Esophagus squamous epithelium (tissue), 5 donors: ENCODE results near the gene BEND6. TPM values are rescaled to one million over a fixed set of nuclear protein-coding genes. Genes with fewer than 3 reads are reported as not detected.

Experiments
- DNase-seq: peaks from one replicate; lab custom pipeline; 2025; lab: John Stamatoyannopoulos, UW
- H3K27ac ChIP-seq, 4 donors: fragments of 200-600 bp; sonication (generic); one replicate each; pipeline ENCODE4 v1.5.1; 2016 to 2019; ENCODE audit warnings: mild to moderate bottlenecking in 1 of 4
- H3K27me3 ChIP-seq, 4 donors: fragments of 200-600 bp; sonication (generic); 1 replicate in 3 of 4; 2 replicates in 1 of 4; pipeline versions ENCODE4 v1.5.1 to v1.6.0; 2017 to 2021; ENCODE audit warnings: antibody characterized with exemption in 1 of 4
- H3K36me3 ChIP-seq, 3 donors: fragments of 200-600 bp; sonication (generic); one replicate each; pipeline ENCODE4 v1.5.1; 2016 to 2019
- H3K4me1 ChIP-seq, 3 donors: fragments of 200-600 bp; sonication (generic); one replicate each; pipeline ENCODE4 v1.5.1; 2017 to 2019
- H3K4me3 ChIP-seq, 4 donors: fragments of 200-600 bp; sonication (generic); 1 replicate in 3 of 4; 2 replicates in 1 of 4; pipeline ENCODE4 v1.5.1; 2016 to 2019; ENCODE audit warnings: mild to moderate bottlenecking in 2 of 4, moderate library complexity in 1 of 4
- H3K9me3 ChIP-seq, 3 donors: fragments of 200-600 bp; sonication (generic); one replicate each; pipeline ENCODE4 v1.5.1; 2016 to 2019
- POLR2A ChIP-seq, 4 donors: fragments of 450-650 bp; IDR thresholded peaks; one replicate each; pipeline ENCODE4 v1.6.1; 2017; ENCODE audit warnings: antibody characterized with exemption in 4 of 4, mild to moderate bottlenecking in 4 of 4, moderate library complexity in 3 of 4
- WGBS, 2 donors: methylation state at CpG; one replicate each; pipeline ENCODE4 v1.1.5; 2018; 5-methylcytosine and 5-hydroxymethylcytosine counted together
- intact Hi-C: fragments of 100-400 bp; cut with DNase I; formaldehyde crosslinking; loops from one replicate; pipeline ENCODE4 v1.15.0; 2022
- total RNA-seq, 4 donors: library from RNA; depleted of rRNA; stranded (reverse); fragments of >200 nt; gene quantifications; one replicate each; pipeline ENCODE4 v1.1.0, GENCODE V29; 2016
- TF ChIP-seq, protein P1 (sequence below), 6 experiments: fragments of 450-650 bp in 4 of 6; fragments of 200-600 bp in 2 of 6; sonication (generic) in 2 of 6; IDR thresholded peaks; one replicate each; pipeline ENCODE4 v1.5.1; 2016 to 2019; ENCODE audit warnings: antibody characterized with exemption in 6 of 6, mild to moderate bottlenecking in 4 of 6, moderate library complexity in 4 of 6
- donor health status: DM: yes; HTN: yes; CAD: no.

Gene BEND6
- total RNA-seq, 4 donors from 2014 or later: 0.57 to 2.4 (median 1.1) TPM; not detected in 1

DNA sequence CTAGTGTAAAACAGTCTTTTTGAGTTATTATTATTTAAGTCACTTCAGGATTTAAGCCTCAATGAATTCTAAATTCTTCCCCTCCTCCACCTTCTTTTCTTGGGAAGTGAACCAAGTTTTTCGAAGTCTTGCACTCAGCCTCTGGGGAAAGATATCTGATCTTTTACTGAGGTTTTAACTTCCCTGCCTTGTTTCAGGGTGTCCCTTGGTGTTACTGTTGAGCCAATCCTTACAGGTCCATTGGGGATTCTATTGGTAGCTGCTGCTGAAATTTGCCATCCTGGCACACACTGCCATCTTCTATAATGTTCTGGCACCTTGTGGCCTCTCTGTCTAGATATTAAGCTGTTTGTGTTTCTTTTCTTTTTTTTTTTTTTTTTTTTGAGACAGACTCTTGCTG, 31.7 kb downstream of the BEND6 start:
- Histone ChIP-seq H3K4me3 (no peak overlapping the region), H3K36me3 (no peaks in the 10 kb centered on the region), H3K4me1 (no peaks in the 10 kb centered on the region), H3K9me3 (no peaks in the 10 kb centered on the region), H3K27ac (no peak overlapping the region), H3K27me3 (no peaks in the 10 kb centered on the region)
- intact Hi-C loops: no loop called here
- WGBS, 2 donors: 63 to 70% methylated on average over 1 of the region's 1 CpG
- no peak for DNase-seq
- TF ChIP-seq POLR2A (IDR thresholded peaks at IDR 0.05): no peak
- TF ChIP-seq, protein P1, sequence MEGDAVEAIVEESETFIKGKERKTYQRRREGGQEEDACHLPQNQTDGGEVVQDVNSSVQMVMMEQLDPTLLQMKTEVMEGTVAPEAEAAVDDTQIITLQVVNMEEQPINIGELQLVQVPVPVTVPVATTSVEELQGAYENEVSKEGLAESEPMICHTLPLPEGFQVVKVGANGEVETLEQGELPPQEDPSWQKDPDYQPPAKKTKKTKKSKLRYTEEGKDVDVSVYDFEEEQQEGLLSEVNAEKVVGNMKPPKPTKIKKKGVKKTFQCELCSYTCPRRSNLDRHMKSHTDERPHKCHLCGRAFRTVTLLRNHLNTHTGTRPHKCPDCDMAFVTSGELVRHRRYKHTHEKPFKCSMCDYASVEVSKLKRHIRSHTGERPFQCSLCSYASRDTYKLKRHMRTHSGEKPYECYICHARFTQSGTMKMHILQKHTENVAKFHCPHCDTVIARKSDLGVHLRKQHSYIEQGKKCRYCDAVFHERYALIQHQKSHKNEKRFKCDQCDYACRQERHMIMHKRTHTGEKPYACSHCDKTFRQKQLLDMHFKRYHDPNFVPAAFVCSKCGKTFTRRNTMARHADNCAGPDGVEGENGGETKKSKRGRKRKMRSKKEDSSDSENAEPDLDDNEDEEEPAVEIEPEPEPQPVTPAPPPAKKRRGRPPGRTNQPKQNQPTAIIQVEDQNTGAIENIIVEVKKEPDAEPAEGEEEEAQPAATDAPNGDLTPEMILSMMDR (IDR thresholded peaks at IDR 0.05): no peak

DNA sequence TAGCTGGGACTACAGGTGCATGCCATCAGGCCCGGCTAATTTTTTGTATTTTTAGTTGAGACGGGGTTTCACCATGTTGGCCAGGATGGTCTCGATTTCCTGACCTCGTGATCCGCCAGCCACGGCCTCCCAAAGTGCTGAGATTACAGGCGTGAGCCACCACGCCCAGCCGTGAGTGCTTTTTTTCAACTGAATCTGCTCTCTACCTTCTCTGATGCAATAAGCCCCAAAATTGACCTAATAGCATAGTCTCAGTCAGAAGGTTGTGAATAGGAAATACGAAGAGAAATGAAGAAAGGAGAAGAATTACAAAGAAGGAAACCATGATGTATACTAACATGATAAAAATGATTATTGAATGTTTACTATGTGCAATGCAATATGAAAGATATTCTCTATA, 33.2 kb downstream of the BEND6 start:
- no peaks in the 10 kb centered on the region for H3K9me3 ChIP-seq
- no peaks in the 10 kb centered on the region for H3K27me3 ChIP-seq
- no peak for DNase-seq
- WGBS, 2 donors: 87 to 90% methylated on average over 7 to 10 of the region's 10 CpGs
- intact Hi-C loops: no loop called here
- H3K27ac ChIP-seq: no peak overlapping the region
- H3K4me3 ChIP-seq: no peak overlapping the region
- no peaks in the 10 kb centered on the region for H3K36me3 ChIP-seq
- TF ChIP-seq, protein P1 (IDR thresholded peaks at IDR 0.05): no peak
- no peak for TF ChIP-seq POLR2A (IDR thresholded peaks at IDR 0.05)
- no peaks in the 10 kb centered on the region for H3K4me1 ChIP-seq

DNA sequence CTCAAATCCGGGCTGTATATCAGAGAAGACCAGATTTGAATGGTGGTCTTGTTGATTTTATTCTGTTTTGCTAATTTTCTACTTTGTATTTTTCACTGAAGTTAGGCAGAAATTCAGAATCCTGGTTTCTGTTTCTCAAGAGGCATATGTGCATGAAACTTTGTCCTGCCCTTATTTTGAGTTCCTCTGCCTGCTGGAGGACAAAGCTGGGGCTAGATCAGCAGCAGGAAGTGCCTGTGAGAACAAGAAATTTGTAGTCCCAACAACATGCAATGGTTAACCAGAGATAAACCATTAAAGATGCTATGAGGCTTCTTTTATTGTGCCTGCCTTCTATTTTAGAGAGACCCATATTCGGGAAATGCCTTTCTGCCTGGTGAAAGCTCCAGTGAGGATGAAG, 37.1 kb downstream of the BEND6 start:
- H3K4me3 ChIP-seq: no peak overlapping the region
- no peaks in the 10 kb centered on the region for H3K27me3 ChIP-seq
- H3K27ac ChIP-seq: no peak overlapping the region
- no peak for DNase-seq
- TF ChIP-seq, protein P1 (IDR thresholded peaks at IDR 0.05): no peak
- no peak for TF ChIP-seq POLR2A (IDR thresholded peaks at IDR 0.05)
- H3K36me3 ChIP-seq: no peaks in the 10 kb centered on the region
- H3K4me1 ChIP-seq: no peaks in the 10 kb centered on the region
- 53 to 69% methylated on average over 2 of the region's 2 CpGs for WGBS, 2 donors
- intact Hi-C loops: no loop called here
- H3K9me3 ChIP-seq: no peaks in the 10 kb centered on the region

DNA sequence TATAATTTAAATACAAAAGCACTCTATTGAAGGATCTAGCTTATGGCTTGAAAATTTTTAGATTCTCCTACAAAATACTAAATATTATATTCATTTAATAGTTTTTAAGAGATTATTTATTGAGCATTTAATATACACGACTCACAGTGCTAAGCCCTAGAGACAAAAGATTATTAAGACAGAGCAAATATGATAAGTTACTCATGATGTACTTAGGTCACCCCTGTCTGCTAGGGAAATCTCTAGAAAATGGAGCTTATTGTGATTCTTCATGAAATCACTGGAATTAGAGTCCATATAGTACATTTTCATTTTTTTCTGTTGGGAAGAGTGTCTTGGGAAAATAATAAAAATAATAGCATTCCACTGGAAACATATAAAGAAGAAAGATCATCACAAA, 37.8 kb downstream of the BEND6 start:
- H3K27ac ChIP-seq: no peak overlapping the region
- WGBS, 2 donors: 67 to 86% methylated on average over 1 of the region's 1 CpG
- H3K27me3 ChIP-seq: no peaks in the 10 kb centered on the region
- no peak for TF ChIP-seq POLR2A (IDR thresholded peaks at IDR 0.05)
- TF ChIP-seq, protein P1 (IDR thresholded peaks at IDR 0.05): no peak
- intact Hi-C loops: no loop called here
- H3K36me3 ChIP-seq: no peaks in the 10 kb centered on the region
- H3K4me1 ChIP-seq: no peaks in the 10 kb centered on the region
- H3K9me3 ChIP-seq: peaks cover 0 to 3% (median 2%) of the 10 kb centered on the region in 3 donors
- no peak overlapping the region for H3K4me3 ChIP-seq
- DNase-seq: no peak

DNA sequence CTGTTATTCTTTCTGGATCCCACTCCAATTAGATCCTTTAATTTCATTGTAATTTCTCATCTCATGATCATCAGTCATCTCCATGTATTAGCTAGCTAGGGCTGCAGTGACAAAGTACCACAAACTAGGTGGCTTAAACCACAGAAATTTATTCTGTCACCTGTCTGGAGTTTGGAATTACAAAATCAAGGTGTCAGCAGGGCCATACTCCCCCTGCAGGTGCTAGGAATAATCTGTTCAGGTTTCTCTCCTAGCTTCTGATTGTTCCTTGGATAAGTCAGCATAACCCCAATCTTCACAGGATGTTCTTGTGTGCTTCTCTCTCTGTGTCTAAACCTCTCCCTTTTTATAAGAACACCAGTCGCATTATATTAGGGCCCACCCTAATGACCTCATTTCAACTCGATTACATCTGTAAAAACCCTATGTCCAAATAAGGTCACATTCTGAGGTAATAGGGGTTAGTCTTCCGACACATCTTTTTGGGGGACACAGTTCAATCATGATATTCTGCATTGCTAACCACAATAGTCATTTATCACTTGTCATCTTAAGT, 40.5 kb downstream of the BEND6 start:
- H3K27me3 ChIP-seq: no peaks in the 10 kb centered on the region
- H3K4me3 ChIP-seq: no peak overlapping the region
- intact Hi-C loops: no loop called here
- no peak for DNase-seq
- H3K27ac ChIP-seq: no peak overlapping the region
- peaks cover 0 to 26% (median 10%) of the 10 kb centered on the region in 3 donors for H3K9me3 ChIP-seq
- WGBS, 2 donors: 80% methylated on average over 3 of the region's 3 CpGs
- TF ChIP-seq, protein P1 (IDR thresholded peaks at IDR 0.05): peak in 1 of 6 experiments; percentile 32
- no peak for TF ChIP-seq POLR2A (IDR thresholded peaks at IDR 0.05)
- H3K4me1 ChIP-seq: peaks cover 0 to 7% (median 0%) of the 10 kb centered on the region in 3 donors
- no peaks in the 10 kb centered on the region for H3K36me3 ChIP-seq
